ENCODE measurements around the gene ZNF319.
A peak's percentile ranks its signal among the peaks of the same experiment; 100 is the strongest.
"Not testable (repeated sequence)": the region's sequence is repeated elsewhere in the genome, so short reads cannot be mapped to it uniquely, and the experiment has no call there.

Gene ZNF319

DNA sequence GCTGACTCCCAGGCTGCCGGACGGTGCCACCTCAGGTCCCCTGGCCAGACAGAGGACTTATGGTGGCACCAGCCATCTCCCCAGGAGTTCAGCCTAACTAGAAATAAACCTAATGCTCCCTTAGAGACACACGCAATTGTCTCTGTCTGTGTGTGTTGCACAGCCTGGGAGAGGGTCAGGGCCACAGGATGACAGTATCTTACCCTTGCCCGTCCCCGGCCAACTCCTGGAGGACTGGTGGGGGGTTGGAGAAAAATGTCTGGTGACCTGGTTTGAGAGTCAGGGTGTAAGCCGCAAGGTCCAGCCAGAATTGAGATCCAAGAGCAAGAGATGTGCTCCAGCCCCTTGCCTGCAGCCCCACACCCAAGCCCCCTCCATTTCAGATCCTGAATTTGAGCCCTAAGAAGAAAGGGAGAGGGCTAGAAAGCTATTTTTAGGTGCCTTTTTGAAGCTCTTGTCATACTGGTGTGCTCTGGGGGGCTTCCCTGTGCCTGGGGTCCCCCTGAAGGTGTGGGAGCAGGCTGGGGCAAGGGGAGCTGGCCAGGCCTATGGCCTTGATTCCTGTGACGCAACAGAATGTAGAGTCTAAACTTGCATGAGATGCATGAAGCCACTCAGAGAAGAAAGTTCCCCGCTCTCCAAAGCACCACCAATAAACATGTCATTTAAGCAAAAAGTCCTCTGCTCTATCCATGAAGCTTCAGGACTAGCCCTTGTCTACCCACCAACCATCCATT lies 12.9 kb downstream of the ZNF319 start:
- Mint-ChIP-seq H3K27ac (no peak overlapping the region), H3K27me3 (no peaks in the 10 kb centered on the region), H3K36me3 (ENCODE audit: low read depth) (no peaks in the 10 kb centered on the region), H3K4me1 (peaks cover 9% of the 10 kb centered on the region), H3K4me3 (no peak overlapping the region), H3K9me3 (no peaks in the 10 kb centered on the region)
- DNase-seq, result no peak
- ATAC-seq, result no peak

DNA sequence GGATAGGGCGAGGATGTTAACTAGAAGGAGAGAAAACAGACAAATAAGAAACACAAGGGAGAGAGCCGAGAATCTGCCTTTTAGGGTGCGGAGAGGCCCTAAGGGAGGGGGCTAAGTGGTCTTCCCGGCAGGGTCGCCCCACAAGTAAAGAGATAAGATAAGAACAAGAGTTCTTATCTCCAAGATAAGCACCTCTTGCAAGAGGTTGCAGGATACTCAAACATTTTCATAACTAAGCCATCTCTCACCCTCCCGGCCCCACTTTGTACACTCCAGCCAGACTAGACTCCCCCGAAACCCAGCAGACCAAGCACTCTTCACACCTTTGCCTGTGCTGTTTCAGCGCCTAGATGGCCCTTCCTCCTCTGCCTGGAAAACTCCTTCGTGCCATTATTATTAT lies 14.3 kb downstream of the ZNF319 start:
- DNase-seq, result no peak
- no peak for ATAC-seq
- H3K4me1 Mint-ChIP-seq, result peaks cover 9% of the 10 kb centered on the region
- no peaks in the 10 kb centered on the region for H3K9me3 Mint-ChIP-seq
- no peak overlapping the region for H3K27ac Mint-ChIP-seq
- H3K4me3 Mint-ChIP-seq, result no peak overlapping the region
- H3K27me3 Mint-ChIP-seq, result no peaks in the 10 kb centered on the region
- H3K36me3 Mint-ChIP-seq (ENCODE audit: low read depth), result no peaks in the 10 kb centered on the region

- H3K27ac Mint-ChIP-seq, result no peak overlapping the region
- H3K4me3 Mint-ChIP-seq, result peak overlapping the region; percentile 82
- H3K36me3 Mint-ChIP-seq (ENCODE audit: low read depth), result no peaks in the 10 kb centered on the region
Observed at GRCh38 chr16:57985204-57986181, 15.0 kb downstream of the ZNF319 start.

GRCh38 chr16:57984443-57985203 lies 15.8 kb downstream of the ZNF319 start:
- Mint-ChIP-seq H3K4me3 (peak overlapping the region; percentile 82), H3K27me3 (no peaks in the 10 kb centered on the region), H3K9me3 (no peaks in the 10 kb centered on the region), H3K4me1 (peaks cover 9% of the 10 kb centered on the region), H3K36me3 (ENCODE audit: low read depth) (no peaks in the 10 kb centered on the region), H3K27ac (no peak overlapping the region)
- peak; percentile 95 for ATAC-seq
- peak; percentile 90 for DNase-seq

More at GRCh38 chr16:57985204-57986181, 15.0 kb downstream of the ZNF319 start:
- peak; percentile 44 for ATAC-seq
- Mint-ChIP-seq H3K4me1 (peaks cover 9% of the 10 kb centered on the region), H3K9me3 (no peaks in the 10 kb centered on the region), H3K27me3 (no peaks in the 10 kb centered on the region)
- DNase-seq, result no peak

DNA sequence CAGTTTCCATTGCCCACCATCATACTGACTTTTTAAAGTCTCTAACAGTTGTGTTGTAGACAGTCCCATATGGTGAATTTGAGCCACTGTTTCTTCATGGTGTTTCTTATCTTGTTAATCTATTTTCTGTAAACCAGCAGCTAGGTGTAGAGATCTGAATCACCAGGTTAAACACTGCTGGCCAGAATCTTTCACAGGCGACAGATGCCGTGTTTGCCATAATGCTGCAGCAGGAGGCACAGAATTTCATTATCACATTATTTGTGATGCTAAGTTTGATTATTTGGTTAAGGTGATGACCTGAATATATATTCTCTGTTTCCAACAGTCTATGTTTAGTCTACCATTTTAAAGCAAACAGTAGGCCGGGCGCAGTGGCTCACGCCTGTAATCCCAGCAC lies 18.1 kb downstream of the ZNF319 start:
- Mint-ChIP-seq H3K9me3 (no peaks in the 10 kb centered on the region), H3K36me3 (ENCODE audit: low read depth) (no peaks in the 10 kb centered on the region), H3K4me3 (no peak overlapping the region), H3K27me3 (no peaks in the 10 kb centered on the region), H3K27ac (no peak overlapping the region), H3K4me1 (peaks cover 9% of the 10 kb centered on the region)
- DNase-seq (no peak), ATAC-seq (no peak)

GRCh38 chr16:57981636-57982035 lies 18.8 kb downstream of the ZNF319 start:
- H3K4me3 Mint-ChIP-seq, result no peak overlapping the region
- no peaks in the 10 kb centered on the region for H3K36me3 Mint-ChIP-seq (ENCODE audit: low read depth)
- no peaks in the 10 kb centered on the region for H3K9me3 Mint-ChIP-seq
- no peaks in the 10 kb centered on the region for H3K27me3 Mint-ChIP-seq
- ATAC-seq, result no peak
- peaks cover 9% of the 10 kb centered on the region for H3K4me1 Mint-ChIP-seq
- no peak overlapping the region for H3K27ac Mint-ChIP-seq
- DNase-seq, result no peak

- Mint-ChIP-seq H3K4me1 (peaks cover under 1% of the 10 kb centered on the region), H3K36me3 (ENCODE audit: low read depth) (no peaks in the 10 kb centered on the region), H3K27ac (no peak overlapping the region), H3K4me3 (no peak overlapping the region), H3K27me3 (no peaks in the 10 kb centered on the region), H3K9me3 (no peaks in the 10 kb centered on the region)
- no peak for DNase-seq
- no peak for ATAC-seq
Observed at GRCh38 chr16:57979006-57979585, 21.4 kb downstream of the ZNF319 start.

DNA sequence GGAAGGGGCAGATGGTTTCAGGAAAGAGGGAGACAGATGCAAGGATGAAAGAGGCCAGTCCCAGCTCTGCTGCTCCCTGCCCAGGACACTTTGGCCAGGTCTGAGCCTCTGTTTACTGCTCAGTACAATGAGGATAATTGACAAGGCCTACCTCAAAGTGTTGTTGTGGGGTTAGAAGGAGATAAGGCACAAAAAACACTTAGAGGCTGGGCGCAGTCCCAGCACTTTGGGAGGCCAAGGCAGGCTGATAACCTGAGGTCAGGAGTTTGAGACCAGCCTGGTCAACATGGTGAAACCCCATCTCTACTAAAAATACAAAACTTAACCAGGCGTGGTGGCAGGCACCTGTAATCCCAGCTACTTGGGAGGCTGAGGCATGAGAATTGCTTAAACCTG lies 22.4 kb downstream of the ZNF319 start:
- not testable (repeated sequence) for H3K4me3 Mint-ChIP-seq; DNase-seq; ATAC-seq; H3K36me3 Mint-ChIP-seq (ENCODE audit: low read depth); H3K27me3 Mint-ChIP-seq; H3K9me3 Mint-ChIP-seq; H3K4me1 Mint-ChIP-seq; H3K27ac Mint-ChIP-seq

GRCh38 chr16:57977418-57978069 lies 22.9 kb downstream of the ZNF319 start:
- Mint-ChIP-seq H3K9me3 (no peaks in the 10 kb centered on the region), H3K36me3 (ENCODE audit: low read depth) (no peaks in the 10 kb centered on the region), H3K4me3 (no peak overlapping the region), H3K27ac (no peak overlapping the region), H3K27me3 (no peaks in the 10 kb centered on the region), H3K4me1 (no peaks in the 10 kb centered on the region)
- no peak for ATAC-seq
- no peak for DNase-seq

GRCh38 chr16:57976331-57976796 lies 24.1 kb downstream of the ZNF319 start:
- no peaks in the 10 kb centered on the region for H3K4me1 Mint-ChIP-seq
- no peaks in the 10 kb centered on the region for H3K27me3 Mint-ChIP-seq
- H3K4me3 Mint-ChIP-seq, result no peak overlapping the region
- no peak overlapping the region for H3K27ac Mint-ChIP-seq
- ATAC-seq (no peak), DNase-seq (no peak)
- H3K36me3 Mint-ChIP-seq (ENCODE audit: low read depth), result no peaks in the 10 kb centered on the region
- no peaks in the 10 kb centered on the region for H3K9me3 Mint-ChIP-seq

DNA sequence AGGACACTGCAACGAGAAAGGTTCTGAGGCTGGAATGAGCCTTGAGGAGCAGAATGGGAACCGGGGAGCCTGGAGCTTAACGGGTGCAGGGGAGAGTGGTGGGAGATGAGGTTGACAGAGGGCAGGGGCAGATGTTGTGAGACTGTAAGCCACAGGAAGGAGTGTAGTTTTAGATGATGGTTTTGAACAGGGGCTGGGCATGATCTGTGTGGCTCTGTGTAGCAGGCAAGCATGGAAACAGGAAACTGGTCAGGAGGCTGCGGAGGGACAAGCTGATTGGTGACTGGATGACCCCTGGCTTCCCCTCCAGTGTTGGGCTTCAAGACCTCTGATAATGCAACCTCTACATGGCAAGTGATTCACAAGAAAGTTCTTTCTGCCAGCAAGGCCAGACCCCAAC lies 28.2 kb downstream of the ZNF319 start:
- ATAC-seq (no peak), DNase-seq (no peak)
- Mint-ChIP-seq H3K4me1 (no peaks in the 10 kb centered on the region), H3K4me3 (no peak overlapping the region), H3K27ac (no peak overlapping the region), H3K27me3 (no peaks in the 10 kb centered on the region), H3K36me3 (ENCODE audit: low read depth) (no peaks in the 10 kb centered on the region), H3K9me3 (no peaks in the 10 kb centered on the region)

- Mint-ChIP-seq H3K9me3 (no peaks in the 10 kb centered on the region), H3K36me3 (ENCODE audit: low read depth) (no peaks in the 10 kb centered on the region), H3K27ac (no peak overlapping the region), H3K27me3 (no peaks in the 10 kb centered on the region), H3K4me3 (no peak overlapping the region), H3K4me1 (no peaks in the 10 kb centered on the region)
- DNase-seq, result no peak
- no peak for ATAC-seq
Observed at GRCh38 chr16:57971848-57972247, 28.6 kb downstream of the ZNF319 start.

- Mint-ChIP-seq H3K27ac (no peak within 1 kb of the TSS), H3K9me3 (no peaks in the 10 kb centered on the region), H3K36me3 (ENCODE audit: low read depth) (no peaks in the 10 kb centered on the region), H3K4me3 (no peak within 1 kb of the TSS), H3K4me1 (no peaks in the 10 kb centered on the region), H3K27me3 (no peaks in the 10 kb centered on the region)
- DNase-seq (no peak), ATAC-seq (no peak)
Observed at GRCh38 chr16:57970970-57971369, 29.5 kb downstream of the ZNF319 start, which contains the start of gene CNGB1. CNGB1 (minus strand) TSS chr16:57971128; CDS start chr16:57967286, 3,842 bp downstream.

GRCh38 chr16:57970319-57970718 lies 30.2 kb downstream of the ZNF319 start:
- H3K36me3 Mint-ChIP-seq (ENCODE audit: low read depth), result no peaks in the 10 kb centered on the region
- no peaks in the 10 kb centered on the region for H3K4me1 Mint-ChIP-seq
- DNase-seq (no peak), ATAC-seq (no peak)
- H3K27me3 Mint-ChIP-seq, result no peaks in the 10 kb centered on the region
- H3K4me3 Mint-ChIP-seq, result no peak overlapping the region
- H3K27ac Mint-ChIP-seq, result no peak overlapping the region
- H3K9me3 Mint-ChIP-seq, result no peaks in the 10 kb centered on the region
